Iris pigment epithelial cell (primary cell): Measurements from ENCODE around the gene SFPQ.

Experiments
- DNase-seq: peaks from one replicate; pipeline ENCODE4 v3.0.0-alpha.2; 2011; ENCODE audit warnings: low read depth

The SFPQ gene

DNA sequence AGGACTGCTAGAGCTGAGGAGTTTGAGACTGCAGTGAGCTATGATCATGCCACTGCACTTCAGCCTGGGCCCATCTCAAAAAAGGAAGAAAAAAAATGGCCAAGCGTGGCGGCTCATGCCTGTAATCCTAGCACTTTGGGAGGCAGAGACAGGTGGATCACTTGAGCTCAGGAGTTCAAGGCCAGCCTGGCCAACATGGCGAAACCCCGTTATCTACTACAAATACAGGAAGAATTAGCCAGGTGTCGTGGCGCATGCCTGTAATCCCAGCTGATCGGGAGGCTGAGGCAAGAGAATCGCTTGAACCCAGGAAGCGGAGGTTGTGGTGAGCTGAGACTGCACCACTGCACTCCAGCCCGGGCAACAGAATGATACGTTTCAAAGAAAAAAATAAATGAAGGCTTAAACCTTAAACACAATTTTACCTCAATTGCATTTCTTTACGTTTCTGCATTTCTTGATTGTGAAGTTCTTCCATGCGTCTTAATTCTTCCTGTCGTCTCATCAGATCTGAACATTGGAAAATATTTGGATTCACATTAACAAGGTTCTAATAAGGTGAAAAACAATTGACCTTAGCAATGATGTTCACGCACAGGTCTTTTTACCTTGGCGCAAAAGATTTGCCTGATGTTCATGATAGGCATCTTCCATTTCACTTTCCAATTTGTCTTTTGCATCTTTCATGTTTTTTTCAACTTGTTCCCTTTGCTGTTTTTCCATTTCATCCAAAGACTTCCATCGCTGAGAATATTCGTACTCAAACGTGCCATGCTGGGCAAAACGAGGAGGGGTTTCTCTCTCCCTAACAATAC lies 4.2 kb downstream of the SFPQ start:
- DNase-seq, result no peak

DNA sequence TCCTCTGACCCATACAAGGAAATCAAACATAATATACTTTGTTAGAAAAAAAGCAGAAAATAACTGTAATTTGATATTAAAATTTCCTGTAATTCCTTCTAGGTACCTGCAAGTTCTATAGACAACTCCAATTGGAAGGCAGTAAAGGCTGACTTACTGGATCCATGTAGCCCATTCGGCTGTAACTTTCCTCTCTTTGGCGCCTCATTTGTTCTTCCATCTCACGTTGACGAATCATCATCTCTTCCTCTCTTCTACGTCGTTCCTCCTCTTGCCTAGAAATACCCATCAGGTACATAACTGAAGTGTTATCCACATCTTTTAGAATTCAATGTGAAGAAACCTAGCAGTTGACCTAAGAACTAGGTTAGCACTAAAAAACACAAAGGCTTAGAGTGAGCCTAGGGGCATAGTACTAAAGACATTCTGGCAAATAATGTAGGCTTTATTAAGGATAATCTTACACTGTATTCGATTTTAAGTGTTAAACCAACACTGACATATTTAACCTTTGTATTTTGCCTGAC lies 5.1 kb downstream of the SFPQ start:
- no peak for DNase-seq

DNA sequence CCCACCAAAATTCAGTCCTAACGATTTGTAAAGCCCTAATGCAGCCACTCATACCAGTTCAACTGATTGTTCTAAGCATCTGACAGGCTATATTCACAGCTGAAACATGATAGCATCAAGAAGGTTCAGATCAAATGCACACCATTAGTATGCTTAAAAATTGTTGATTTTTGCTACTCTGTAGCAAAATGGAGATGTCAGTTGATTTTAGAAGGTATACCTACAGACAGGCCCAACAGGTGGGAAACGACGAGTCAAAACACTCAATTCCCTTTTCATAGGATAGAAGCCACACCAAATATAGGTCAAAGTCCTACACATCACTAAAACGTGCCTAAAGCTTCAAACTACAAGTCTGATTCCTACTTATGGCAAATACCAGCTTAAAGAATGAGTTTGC lies 6.7 kb downstream of the SFPQ start:
- no peak for DNase-seq

DNA sequence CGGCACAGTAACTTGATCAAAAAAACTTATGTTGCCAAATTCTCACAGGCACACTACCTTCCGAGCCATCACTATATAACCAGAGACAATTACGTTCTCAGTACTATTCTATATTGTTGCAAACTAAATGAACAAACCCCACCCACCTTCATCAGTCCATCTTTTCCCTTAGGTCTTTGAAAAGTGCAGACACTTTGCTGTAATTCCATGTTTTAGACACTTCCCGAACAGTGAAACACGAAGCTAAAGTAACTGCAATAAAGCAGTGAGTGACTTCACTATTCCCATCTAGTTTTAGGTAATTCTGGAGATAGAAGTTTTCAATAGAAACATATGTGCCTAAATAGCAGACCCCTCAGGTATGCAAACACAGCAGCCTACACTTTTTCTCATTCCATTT lies 7.7 kb downstream of the SFPQ start:
- DNase-seq, result no peak

DNA sequence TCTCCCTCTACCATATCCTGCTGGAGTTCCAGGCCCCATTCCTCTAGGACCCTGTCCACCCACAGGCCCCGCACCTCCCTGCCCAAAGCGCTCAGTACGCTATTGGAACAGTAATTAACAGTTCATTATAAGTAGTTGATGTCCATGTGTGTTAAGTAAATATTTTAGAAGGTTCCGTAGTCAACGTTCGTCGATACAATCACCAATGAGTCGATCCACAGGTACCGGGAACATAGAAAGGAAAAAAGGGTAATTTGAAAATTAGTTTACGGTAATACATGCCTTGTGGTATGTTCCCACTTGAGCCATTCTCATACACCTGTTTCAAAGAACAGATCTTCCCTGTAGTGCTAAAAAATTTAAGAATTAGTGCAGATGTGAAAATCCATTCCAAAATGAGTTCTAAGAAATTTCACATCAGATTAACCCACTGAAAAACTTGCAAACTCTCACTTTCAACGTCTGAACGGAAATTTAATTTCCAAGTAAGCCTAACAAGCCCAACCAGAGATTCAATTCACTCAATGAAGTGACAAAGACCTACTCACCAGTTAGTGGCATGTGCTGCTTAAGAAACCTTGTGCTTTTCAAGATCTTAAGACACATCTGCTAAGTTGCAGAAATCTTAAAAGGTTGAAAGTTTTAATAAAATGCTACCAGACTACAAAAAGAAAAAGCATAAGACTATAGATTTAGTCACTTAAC lies 8.3 kb downstream of the SFPQ start:
- no peak for DNase-seq

DNA sequence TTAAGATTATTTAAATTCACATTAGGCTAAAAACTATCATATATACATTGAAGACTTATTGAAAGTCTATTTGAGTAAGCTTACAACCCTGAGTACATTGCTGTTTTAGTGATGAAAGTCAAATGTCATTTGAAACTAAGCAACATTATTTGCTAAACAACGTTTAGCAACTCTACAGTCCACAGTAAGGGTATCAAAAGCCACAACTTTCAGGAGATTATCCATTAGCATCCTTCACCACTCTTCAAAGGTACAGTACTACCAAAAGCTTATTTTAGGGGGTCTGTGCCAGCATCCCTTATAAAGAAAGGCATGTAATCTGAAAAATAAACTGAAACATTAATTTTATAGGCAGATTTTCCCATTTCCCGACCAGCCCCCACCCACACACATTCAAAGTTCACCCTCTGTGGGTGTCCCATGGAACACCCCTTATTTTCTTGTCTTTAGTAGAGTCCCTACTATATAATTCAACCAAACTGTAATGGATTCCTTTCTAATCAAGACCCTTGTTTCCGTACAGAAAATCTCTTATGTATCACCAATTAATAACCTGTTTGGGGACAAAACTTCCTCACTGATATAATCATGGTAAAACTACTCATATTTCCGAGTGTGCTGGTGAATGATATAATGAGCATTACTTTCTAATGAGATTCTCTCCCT lies 11.0 kb downstream of the SFPQ start:
- DNase-seq, result no peak

DNA sequence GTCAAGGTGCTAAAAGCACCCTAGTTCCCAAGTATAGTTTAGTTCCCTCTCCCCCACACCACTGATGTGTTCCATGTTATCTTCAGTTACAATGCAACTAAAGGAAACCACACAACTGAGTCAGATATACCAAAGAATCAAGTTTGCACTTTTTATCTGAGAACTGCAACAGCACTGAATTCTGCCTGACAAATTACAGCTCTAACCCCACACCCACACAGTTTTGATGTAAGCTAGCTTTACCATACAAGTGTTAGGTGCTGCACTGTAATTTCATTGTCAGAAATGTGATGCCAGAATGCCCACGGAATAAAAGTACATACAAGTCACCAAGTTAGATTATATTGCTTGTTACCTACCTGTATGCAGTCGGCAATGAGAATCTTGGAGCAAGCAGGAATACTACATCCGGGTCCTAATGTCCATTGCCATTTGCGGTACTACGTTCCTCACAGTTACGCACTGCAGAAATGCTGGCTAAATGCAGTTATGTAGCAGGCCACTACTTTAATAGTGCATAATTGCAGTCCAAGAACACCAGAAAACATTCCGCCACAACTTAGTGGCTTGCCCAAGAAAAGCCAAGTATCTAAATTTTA lies 12.1 kb downstream of the SFPQ start:
- peak; percentile 28 for DNase-seq

GRCh38 chr1:35179908-35180307 lies 13.0 kb downstream of the SFPQ start:
- DNase-seq, result no peak

GRCh38 chr1:35178874-35179380 lies 14.0 kb downstream of the SFPQ start:
- no peak for DNase-seq

DNA sequence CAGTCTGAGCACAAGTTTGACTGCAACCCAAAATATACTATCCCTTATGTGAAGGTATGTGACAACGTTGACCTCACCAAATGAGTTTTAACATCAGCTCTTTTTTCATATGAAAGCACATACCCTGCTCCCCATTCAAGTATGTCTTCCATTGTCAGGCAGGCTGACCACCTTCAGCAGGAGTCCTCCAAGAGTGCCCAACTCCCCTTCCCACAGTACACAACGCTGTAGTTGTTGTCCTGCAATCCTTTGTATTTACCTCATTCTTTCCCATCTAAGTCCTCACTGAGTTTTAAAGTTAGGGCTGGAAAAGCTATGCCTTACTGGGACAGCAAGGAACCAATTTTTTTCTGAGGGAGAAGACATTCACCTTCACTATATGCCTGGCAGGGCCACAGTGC lies 14.7 kb downstream of the SFPQ start:
- DNase-seq, result no peak

GRCh38 chr1:35177237-35177786 lies 15.6 kb downstream of the SFPQ start:
- no peak for DNase-seq

GRCh38 chr1:35175602-35176001 lies 17.3 kb downstream of the SFPQ start:
- DNase-seq, result no peak

GRCh38 chr1:35175098-35175576 lies 17.8 kb downstream of the SFPQ start:
- DNase-seq, result no peak

- DNase-seq, result no peak
Observed at GRCh38 chr1:35173909-35174540, 18.9 kb downstream of the SFPQ start.

DNA sequence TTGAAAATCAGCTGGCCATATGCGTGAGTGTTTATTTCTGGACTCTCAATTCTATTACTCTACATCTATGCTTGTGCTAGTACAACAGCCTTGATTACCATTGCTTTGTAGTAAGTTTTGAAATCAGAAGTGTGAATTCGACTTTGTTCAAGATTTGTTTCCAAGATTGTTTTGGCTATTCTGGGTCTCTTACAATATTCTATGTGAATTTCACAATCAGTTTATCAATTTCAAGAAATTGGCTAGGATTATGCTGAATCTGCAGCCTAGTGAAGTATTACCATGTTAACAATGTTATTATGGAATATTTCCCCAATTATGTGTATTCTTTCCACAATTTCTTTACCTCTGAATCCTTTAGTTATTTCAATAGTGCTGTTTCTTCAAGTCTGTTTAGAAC lies 19.5 kb downstream of the SFPQ start:
- DNase-seq, result no peak

DNA sequence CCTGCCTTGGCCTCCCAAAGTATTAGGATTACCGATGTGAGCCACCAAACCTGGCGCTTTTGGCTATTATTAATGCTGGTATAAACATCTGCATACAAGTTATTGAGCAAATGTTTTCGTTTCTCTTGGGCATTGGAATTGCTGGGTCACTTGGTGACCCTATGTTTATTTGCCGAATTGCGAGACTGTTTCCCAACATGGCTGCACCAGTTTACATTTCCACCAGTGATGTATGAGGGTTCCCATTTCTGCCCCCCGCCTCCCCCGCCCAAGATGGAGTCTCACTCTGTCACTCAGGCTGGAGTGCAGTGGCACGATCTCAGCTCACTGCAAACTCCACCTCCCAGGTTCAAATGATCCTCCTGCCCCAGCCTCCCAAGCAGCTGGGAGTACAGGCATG lies 20.9 kb downstream of the SFPQ start:
- DNase-seq, result no peak

GRCh38 chr1:35171579-35171978 lies 21.4 kb downstream of the SFPQ start:
- no peak for DNase-seq

GRCh38 chr1:35164893-35165292 lies 28.1 kb downstream of the SFPQ start:
- no peak for DNase-seq

DNA sequence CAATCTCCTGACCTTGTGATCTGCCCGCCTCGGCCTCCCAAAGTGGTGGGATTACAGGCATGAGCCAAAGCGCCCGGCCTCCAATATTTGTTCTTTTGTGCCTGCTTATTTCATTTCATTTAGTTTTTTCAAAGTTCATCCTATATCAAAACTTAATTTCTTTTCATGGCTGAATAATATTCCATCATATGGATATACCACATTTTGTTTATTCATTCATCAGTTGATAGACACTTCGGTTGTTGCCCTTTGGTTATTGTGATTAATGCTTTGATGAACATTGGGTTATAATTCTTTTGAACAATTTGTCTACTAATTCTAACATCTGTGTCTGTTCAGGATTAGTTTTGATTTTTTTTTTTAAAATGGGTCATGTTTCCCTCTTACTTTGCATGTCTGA lies 41.7 kb downstream of the SFPQ start:
- no peak for DNase-seq

GRCh38 chr1:35145892-35146549 lies 46.9 kb downstream of the SFPQ start:
- peak; percentile 15 for DNase-seq
